IPS-18c (cell line): ENCODE measurements around the gene DLST.

ENCODE experiments used
- H3K4me3 ChIP-seq: 2 replicates; pipeline ENCODE4 v1.7.0; 2013; ENCODE audit warnings: low read depth, mild to moderate bottlenecking, low read length, moderate library complexity; ENCODE audit not compliant: insufficient read depth
- H3K9me3 ChIP-seq: one replicate; pipeline ENCODE4 v1.6.1; 2013; ENCODE audit warnings: mild to moderate bottlenecking, low read length, moderate library complexity; ENCODE audit not compliant: control insufficient read depth, insufficient read depth

Gene DLST

GRCh38 chr14:74941676-74942097, 60.0 kb downstream of the DLST start:
- Histone ChIP-seq H3K4me3 (no peak overlapping the region), H3K9me3 (peaks cover 2% of the 10 kb centered on the region)

- Histone ChIP-seq H3K9me3 (peaks cover 2% of the 10 kb centered on the region), H3K4me3 (no peak overlapping the region)
Observed at GRCh38 chr14:74942181-74942580, 60.5 kb downstream of the DLST start.

GRCh38 chr14:74942608-74943007, 60.9 kb downstream of the DLST start:
- peaks cover 2% of the 10 kb centered on the region for H3K9me3 ChIP-seq
- H3K4me3 ChIP-seq, result no peak overlapping the region

DNA sequence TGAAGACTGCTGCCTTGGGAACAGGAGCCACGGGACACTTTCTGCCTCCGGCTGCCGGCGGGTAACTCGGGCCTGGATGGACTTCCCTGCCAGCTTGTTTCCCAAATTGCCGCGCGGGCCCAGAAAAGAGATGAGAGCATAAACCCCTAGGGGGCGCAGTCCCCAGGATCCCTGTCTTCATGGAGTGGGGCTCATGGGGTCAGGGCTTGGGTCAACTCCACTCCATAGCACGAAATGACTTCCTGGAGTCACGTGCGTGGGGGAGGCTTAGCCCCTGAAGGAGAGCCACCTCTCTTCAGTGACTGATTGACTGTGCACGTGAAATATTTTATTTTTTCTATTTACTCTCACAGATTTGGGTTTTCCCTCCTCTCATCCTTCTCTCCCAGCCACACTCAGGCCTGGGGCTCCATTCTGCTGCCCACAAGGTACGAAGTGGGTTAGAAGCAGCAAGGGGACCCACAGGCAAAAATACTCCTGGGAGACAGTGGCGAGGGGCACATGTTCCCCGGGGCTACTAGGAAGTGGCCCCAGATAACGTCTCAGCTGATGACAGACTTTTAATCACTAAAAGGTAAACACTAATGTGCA, 63.6 kb downstream of the DLST start:
- Histone ChIP-seq H3K9me3 (no peaks in the 10 kb centered on the region), H3K4me3 (no peak overlapping the region)

- H3K9me3 ChIP-seq, result no peaks in the 10 kb centered on the region
- H3K4me3 ChIP-seq, result no peak overlapping the region
Observed at GRCh38 chr14:74945852-74946658, 64.3 kb downstream of the DLST start.

- H3K9me3 ChIP-seq, result no peaks in the 10 kb centered on the region
- no peak overlapping the region for H3K4me3 ChIP-seq
Observed at GRCh38 chr14:74946659-74947281, 65.1 kb downstream of the DLST start.

- Histone ChIP-seq H3K9me3 (no peaks in the 10 kb centered on the region), H3K4me3 (no peak overlapping the region)
Observed at GRCh38 chr14:74947353-74948227, 65.9 kb downstream of the DLST start.

GRCh38 chr14:74948228-74949175, 66.8 kb downstream of the DLST start:
- Histone ChIP-seq H3K4me3 (no peak overlapping the region), H3K9me3 (no peaks in the 10 kb centered on the region)

DNA sequence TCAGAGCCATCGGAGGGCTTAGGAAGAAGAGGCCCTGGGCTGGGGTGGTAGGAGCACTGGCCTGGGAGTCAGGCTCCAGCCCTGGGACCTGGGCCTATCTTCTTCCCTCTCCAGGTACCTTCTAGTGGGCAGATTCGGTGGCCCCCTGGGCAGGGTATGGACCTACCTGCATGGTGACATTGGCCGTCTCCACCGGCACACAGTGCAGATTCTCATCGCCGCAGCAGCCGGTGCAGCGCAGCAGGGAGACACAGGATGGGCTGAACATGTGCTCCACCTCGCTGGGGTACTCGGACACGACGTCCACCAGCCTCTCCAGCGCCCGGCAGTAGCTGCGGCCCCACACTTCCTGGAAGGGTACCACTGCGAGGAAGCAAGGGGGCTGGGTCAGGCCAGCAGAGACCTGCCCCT, 67.5 kb downstream of the DLST start:
- Histone ChIP-seq H3K9me3 (no peaks in the 10 kb centered on the region), H3K4me3 (no peak overlapping the region)

DNA sequence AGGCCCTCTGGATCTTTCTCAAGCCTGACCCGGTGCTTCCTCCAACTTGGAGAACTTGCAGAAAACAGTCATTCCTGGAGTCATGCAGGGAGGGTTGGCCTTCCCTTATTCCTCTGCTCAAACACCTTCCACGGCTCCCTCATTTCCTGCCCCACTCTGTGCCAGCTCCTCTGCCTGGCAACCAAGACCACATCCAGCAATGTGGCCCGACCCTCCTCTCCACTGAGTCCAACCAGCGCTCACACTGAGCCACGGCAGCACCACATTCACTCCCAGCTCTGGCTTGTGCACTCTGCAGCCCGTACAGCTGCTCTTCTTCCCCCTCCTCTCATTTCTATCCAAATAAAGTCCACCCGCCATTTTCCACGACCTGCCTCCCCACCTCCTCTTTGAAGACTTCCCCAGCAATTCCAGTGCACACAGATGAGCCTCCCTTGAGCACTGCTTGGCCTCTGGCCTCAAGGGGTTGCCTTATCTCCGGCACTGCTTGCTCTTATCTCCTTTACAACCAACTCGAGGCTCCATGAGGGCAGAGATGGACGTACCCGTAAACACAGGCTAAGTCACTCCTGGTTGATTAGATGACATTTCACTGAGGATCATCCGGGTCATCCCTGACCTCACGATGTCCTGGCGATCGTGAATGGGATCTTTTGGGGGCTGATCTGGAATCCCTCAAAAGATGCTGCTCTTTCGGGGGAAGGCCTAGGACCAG, 68.3 kb downstream of the DLST start:
- H3K4me3 ChIP-seq, result no peak overlapping the region

DNA sequence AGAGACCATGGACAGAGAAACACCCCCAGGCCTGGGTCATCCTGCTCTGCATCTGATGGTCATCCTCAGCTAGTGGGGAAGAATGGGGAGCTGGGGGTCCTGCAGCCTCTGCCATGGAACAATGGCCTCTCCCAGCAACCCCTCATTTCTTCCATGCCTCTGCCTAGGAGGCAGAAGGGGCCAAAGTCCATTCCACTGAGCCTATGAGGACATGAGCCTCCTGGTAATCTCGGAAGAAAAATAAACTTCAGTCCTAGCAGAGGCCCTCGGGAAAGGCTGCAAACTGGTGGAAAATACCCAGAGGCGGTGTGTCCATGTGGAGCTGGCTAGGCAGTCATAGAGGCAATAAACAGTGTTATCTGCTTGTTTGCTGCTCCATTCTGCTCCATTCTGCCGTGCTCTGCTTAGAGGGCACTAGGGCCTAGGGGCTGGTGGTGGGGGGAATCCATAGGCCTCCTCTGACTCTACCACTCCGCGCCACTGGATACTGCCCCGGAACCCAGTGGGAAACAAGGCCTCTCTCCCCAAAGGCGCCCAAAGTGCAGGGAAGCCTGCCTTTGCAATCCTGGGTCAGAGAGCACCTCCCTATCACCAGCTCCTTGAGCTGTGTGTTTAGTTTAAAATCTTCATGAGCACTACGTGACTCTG, 69.2 kb downstream of the DLST start:
- Histone ChIP-seq H3K4me3 (no peak overlapping the region), H3K9me3 (no peaks in the 10 kb centered on the region)

More for the DNA sequence above, 68.3 kb downstream of the DLST start:
- H3K9me3 ChIP-seq, result no peaks in the 10 kb centered on the region

- H3K4me3 ChIP-seq, result no peak overlapping the region; the same call in 1 of the 2 replicates
- no peaks in the 10 kb centered on the region for H3K9me3 ChIP-seq
Observed at GRCh38 chr14:74951443-74952179, 69.9 kb downstream of the DLST start.

GRCh38 chr14:74952180-74952665, 70.5 kb downstream of the DLST start:
- H3K4me3 ChIP-seq, result no peak overlapping the region
- H3K9me3 ChIP-seq, result no peaks in the 10 kb centered on the region

- H3K9me3 ChIP-seq, result no peaks in the 10 kb centered on the region
- no peak overlapping the region for H3K4me3 ChIP-seq
Observed at GRCh38 chr14:74952697-74953484, 71.2 kb downstream of the DLST start.
